ENCODE data around the gene NT5DC2. TPM values are rescaled to one million over a fixed set of nuclear protein-coding genes. Genes with fewer than 3 reads are reported as not detected.

Gene NT5DC2
- total and polyA plus RNA-seq, 10 of the 15 experiments (the other 5 are each of a cell fraction or from before 2014, with no cell fraction given), result 21.6 to 135 (median 66.8) TPM

GRCh38 chr3:52519445-52520140, 14.1 kb downstream of the NT5DC2 start:
- no peaks in the 10 kb centered on the region; a peak in 1 of 4 replicates for H3K27me3 ChIP-seq (replicated peaks in 1 of 2; ENCODE audit: control insufficient read depth in 2 of 2, insufficient read depth in 2 of 2, low read length in 1 of 2)
- H3K36me3 ChIP-seq (ENCODE audit: control insufficient read depth in 2 of 2, insufficient read depth in 2 of 2, low read length in 1 of 2), result peaks cover 0 to 2% of the 10 kb centered on the region in 2 experiments; a peak in 2 of 4 replicates
- no TSS peak for BruUV-seq (replicated peaks)
- in situ Hi-C loops (cut with MboI) (no loop called here), intact Hi-C loops (cut with micrococcal nuclease; ENCODE audit: unreplicated experiment) (no loop called here)
- ChIA-PET SMC1A (ENCODE audit: uncharacterized antibody, unreplicated experiment) (interaction anchor here (0.7 kb wide), 1 partner anchor 151 kb away, joined by 3 read pairs; no protein-coding TSS in a partner anchor), RAD21 (ENCODE audit: unreplicated experiment) (no interaction called here), CTCF (interaction anchor here (0.7 kb wide), 1 partner anchor 45 kb away, joined by 3 read pairs; no protein-coding TSS in a partner anchor), POLR2A (no interaction called here)
- no peaks in the 10 kb centered on the region for H3K9me3 ChIP-seq (replicated peaks; ENCODE audit: control insufficient read depth, insufficient read depth, low read length)
- TF ChIP-seq SPI1 (IDR thresholded peaks at IDR 0.05; ENCODE audit: borderline replicate concordance, insufficient read depth, low read depth, low read length) (no peak), KAT2A (conservative IDR thresholded peaks at IDR 0.05; ENCODE audit: control insufficient read depth, low read depth, low read length) (no peak), SIN3A (IDR thresholded peaks at IDR 0.05; ENCODE audit: low read depth, low read length) (no peak), CBX3 (IDR thresholded peaks at IDR 0.05; ENCODE audit: borderline replicate concordance, low read depth) (no peak)
- TF ChIP-seq, protein P1, sequence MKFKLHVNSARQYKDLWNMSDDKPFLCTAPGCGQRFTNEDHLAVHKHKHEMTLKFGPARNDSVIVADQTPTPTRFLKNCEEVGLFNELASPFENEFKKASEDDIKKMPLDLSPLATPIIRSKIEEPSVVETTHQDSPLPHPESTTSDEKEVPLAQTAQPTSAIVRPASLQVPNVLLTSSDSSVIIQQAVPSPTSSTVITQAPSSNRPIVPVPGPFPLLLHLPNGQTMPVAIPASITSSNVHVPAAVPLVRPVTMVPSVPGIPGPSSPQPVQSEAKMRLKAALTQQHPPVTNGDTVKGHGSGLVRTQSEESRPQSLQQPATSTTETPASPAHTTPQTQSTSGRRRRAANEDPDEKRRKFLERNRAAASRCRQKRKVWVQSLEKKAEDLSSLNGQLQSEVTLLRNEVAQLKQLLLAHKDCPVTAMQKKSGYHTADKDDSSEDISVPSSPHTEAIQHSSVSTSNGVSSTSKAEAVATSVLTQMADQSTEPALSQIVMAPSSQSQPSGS (IDR thresholded peaks at IDR 0.05; ENCODE audit: low read length), result no peak
- H3K4me1 ChIP-seq (ENCODE audit: control insufficient read depth, insufficient read depth, low read length), result no peaks in the 10 kb centered on the region
- H3K9ac ChIP-seq (ENCODE audit: control insufficient read depth, insufficient read depth, low read length), result no peak overlapping the region
- no peak for DNase-seq (ENCODE audit: low read depth, low spot score)
- ATAC-seq, result no peak
- H3K27ac ChIP-seq (ENCODE audit: control insufficient read depth, insufficient read depth), result no peak overlapping the region
- no peak overlapping the region for H2AFZ ChIP-seq (ENCODE audit: control insufficient read depth, low read depth, low read length)
- no peak for FAIRE-seq
- no peak overlapping the region for H3K4me2 ChIP-seq (ENCODE audit: control insufficient read depth, insufficient read depth)
- 59% methylated on average over 22 of the region's 22 CpGs for WGBS (ENCODE audit: insufficient coverage, insufficient replicate concordance, low lambda C conversion rate, missing lambda C conversion rate)
- no peaks in the 10 kb centered on the region for H3K79me2 ChIP-seq (ENCODE audit: control insufficient read depth, insufficient read depth, low read length)
- no peak overlapping the region for H3K4me3 ChIP-seq
- H4K20me1 ChIP-seq (ENCODE audit: control insufficient read depth, insufficient read depth), result no peaks in the 10 kb centered on the region
